HEK293 (cell line): ENCODE results near the gene FAM98C.

ENCODE experiments used
- GLIS2 ChIP-seq: fragments of 450-650 bp; formaldehyde crosslinking; IDR thresholded peaks from 2 replicates; pipeline ENCODE4 v1.5.1; 2016; ENCODE audit warnings: missing biosample characterization, missing genetic modification characterization
- HOXC10 ChIP-seq: sonication (generic); formaldehyde crosslinking; IDR thresholded peaks from 2 replicates; pipeline ENCODE4 v1.8.1; 2023; ENCODE audit warnings: mild to moderate bottlenecking, missing genetic modification reagents
- PRDM1 ChIP-seq: fragments of 450-650 bp; formaldehyde crosslinking; IDR thresholded peaks from 2 replicates; pipeline ENCODE4; 2016; ENCODE audit warnings: missing biosample characterization, missing genetic modification characterization
- PRDM10 ChIP-seq: fragments of 450-650 bp; formaldehyde crosslinking; IDR thresholded peaks from 2 replicates; pipeline ENCODE4 v1.5.1; 2016; ENCODE audit warnings: missing biosample characterization, missing genetic modification characterization
- SP7 ChIP-seq: fragments of 450-650 bp; formaldehyde crosslinking; IDR thresholded peaks from 2 replicates; pipeline ENCODE4 v1.5.1; 2016; ENCODE audit warnings: missing biosample characterization, missing genetic modification characterization
- ZBTB48 ChIP-seq: fragments of 450-650 bp; formaldehyde crosslinking; IDR thresholded peaks from 2 replicates; pipeline ENCODE4 v1.5.1; 2016; ENCODE audit warnings: missing biosample characterization, missing genetic modification characterization
- ZBTB7A ChIP-seq: fragments of 450-650 bp; formaldehyde crosslinking; IDR thresholded peaks from 2 replicates; pipeline ENCODE4 v1.5.1; 2016; ENCODE audit warnings: low read depth, missing biosample characterization, missing genetic modification characterization
- ZBTB8A ChIP-seq: fragments of 450-650 bp; formaldehyde crosslinking; IDR thresholded peaks from 2 replicates; pipeline ENCODE4 v1.5.1; 2016; ENCODE audit warnings: missing biosample characterization, missing genetic modification characterization
- ZEB2 ChIP-seq: fragments of 450-650 bp; formaldehyde crosslinking; IDR thresholded peaks from 2 replicates; pipeline ENCODE4 v1.5.1; 2016; ENCODE audit warnings: missing biosample characterization, missing genetic modification characterization
- ZFP37 ChIP-seq: fragments of 450-650 bp; formaldehyde crosslinking; IDR thresholded peaks from 2 replicates; pipeline ENCODE4 v1.5.1; 2016; ENCODE audit warnings: missing biosample characterization, missing genetic modification characterization
- ZIC2 ChIP-seq: fragments of 450-650 bp; formaldehyde crosslinking; IDR thresholded peaks from 2 replicates; pipeline ENCODE4 v1.5.1; 2016; ENCODE audit warnings: missing biosample characterization, missing genetic modification characterization
- ZNF133 ChIP-seq: fragments of 450-650 bp; formaldehyde crosslinking; IDR thresholded peaks from 2 replicates; pipeline ENCODE4 v1.5.1; 2016; ENCODE audit warnings: missing biosample characterization, missing genetic modification characterization
- ZNF138 ChIP-seq: fragments of 450-650 bp; formaldehyde crosslinking; IDR thresholded peaks from 2 replicates; pipeline ENCODE4 v1.5.1; 2016; ENCODE audit warnings: missing biosample characterization, missing genetic modification characterization, borderline replicate concordance
- ZNF157 ChIP-seq: fragments of 450-650 bp; formaldehyde crosslinking; IDR thresholded peaks from 2 replicates; pipeline ENCODE4 v1.5.1; 2016; ENCODE audit warnings: missing biosample characterization, missing genetic modification characterization
- ZNF211 ChIP-seq: fragments of 450-650 bp; formaldehyde crosslinking; IDR thresholded peaks from 2 replicates; pipeline ENCODE4 v1.5.1; 2016; ENCODE audit warnings: low read depth, missing biosample characterization, missing genetic modification characterization
- ZNF223 ChIP-seq: fragments of 450-650 bp; formaldehyde crosslinking; IDR thresholded peaks from 2 replicates; pipeline ENCODE4 v1.5.1; 2016; ENCODE audit warnings: missing biosample characterization, missing genetic modification characterization
- ZNF274 ChIP-seq, 2 experiments: fragments of 200-500 bp in 1 of 2; fragments of 450-650 bp in 1 of 2; sonication (Bioruptor generic) in 1 of 2; formaldehyde crosslinking in 1 of 2; IDR thresholded peaks; 2 replicates each; pipeline versions ENCODE4 v1.5.1 to v1.6.1; 2014 to 2016; ENCODE audit warnings: borderline replicate concordance in 1 of 2, inconsistent platforms in 1 of 2, low read length in 1 of 2, missing biosample characterization in 1 of 2, missing genetic modification characterization in 1 of 2
- ZNF341 ChIP-seq: fragments of 450-650 bp; formaldehyde crosslinking; IDR thresholded peaks from 2 replicates; pipeline ENCODE4; 2016; ENCODE audit warnings: low read depth, missing biosample characterization, missing genetic modification characterization
- ZNF366 ChIP-seq: fragments of 450-650 bp; formaldehyde crosslinking; conservative IDR thresholded peaks from 2 replicates; pipeline ENCODE4 v1.5.1; 2016; ENCODE audit warnings: missing biosample characterization, missing genetic modification characterization
- ZNF391 ChIP-seq: fragments of 450-650 bp; formaldehyde crosslinking; IDR thresholded peaks from 2 replicates; pipeline ENCODE4 v1.5.1; 2016; ENCODE audit warnings: low read depth, missing biosample characterization, missing genetic modification characterization, borderline replicate concordance
- ZNF416 ChIP-seq: fragments of 450-650 bp; formaldehyde crosslinking; IDR thresholded peaks from 2 replicates; pipeline ENCODE4 v1.5.1; 2016; ENCODE audit warnings: missing biosample characterization, missing genetic modification characterization
- ZNF510 ChIP-seq: fragments of 450-650 bp; formaldehyde crosslinking; IDR thresholded peaks from 2 replicates; pipeline ENCODE4 v1.5.1; 2018; ENCODE audit warnings: mild to moderate bottlenecking, missing genetic modification characterization, missing biosample characterization; ENCODE audit not compliant: insufficient replicate concordance
- ZNF670 ChIP-seq: fragments of 450-650 bp; formaldehyde crosslinking; IDR thresholded peaks from 2 replicates; pipeline ENCODE4 v1.5.1; 2016; ENCODE audit warnings: missing biosample characterization, missing genetic modification characterization, low read depth
- ZNF785 ChIP-seq: fragments of 450-650 bp; formaldehyde crosslinking; IDR thresholded peaks from 2 replicates; pipeline ENCODE4 v1.5.1; 2016; ENCODE audit warnings: missing biosample characterization, missing genetic modification characterization
- ZSCAN16 ChIP-seq: fragments of 450-650 bp; formaldehyde crosslinking; IDR thresholded peaks from 2 replicates; pipeline ENCODE4 v1.5.1; 2016; ENCODE audit warnings: missing biosample characterization, missing genetic modification characterization
- TF ChIP-seq, protein P1 (sequence below): fragments of 450-650 bp; formaldehyde crosslinking; IDR thresholded peaks from 2 replicates; pipeline ENCODE4 v1.5.1; 2016; ENCODE audit warnings: missing biosample characterization, missing genetic modification characterization
- TF ChIP-seq, protein P2 (sequence below): fragments of 450-650 bp; formaldehyde crosslinking; conservative IDR thresholded peaks from 2 replicates; pipeline ENCODE4 v1.5.1; 2016; ENCODE audit warnings: low read depth, missing biosample characterization, missing genetic modification characterization

Gene FAM98C

DNA sequence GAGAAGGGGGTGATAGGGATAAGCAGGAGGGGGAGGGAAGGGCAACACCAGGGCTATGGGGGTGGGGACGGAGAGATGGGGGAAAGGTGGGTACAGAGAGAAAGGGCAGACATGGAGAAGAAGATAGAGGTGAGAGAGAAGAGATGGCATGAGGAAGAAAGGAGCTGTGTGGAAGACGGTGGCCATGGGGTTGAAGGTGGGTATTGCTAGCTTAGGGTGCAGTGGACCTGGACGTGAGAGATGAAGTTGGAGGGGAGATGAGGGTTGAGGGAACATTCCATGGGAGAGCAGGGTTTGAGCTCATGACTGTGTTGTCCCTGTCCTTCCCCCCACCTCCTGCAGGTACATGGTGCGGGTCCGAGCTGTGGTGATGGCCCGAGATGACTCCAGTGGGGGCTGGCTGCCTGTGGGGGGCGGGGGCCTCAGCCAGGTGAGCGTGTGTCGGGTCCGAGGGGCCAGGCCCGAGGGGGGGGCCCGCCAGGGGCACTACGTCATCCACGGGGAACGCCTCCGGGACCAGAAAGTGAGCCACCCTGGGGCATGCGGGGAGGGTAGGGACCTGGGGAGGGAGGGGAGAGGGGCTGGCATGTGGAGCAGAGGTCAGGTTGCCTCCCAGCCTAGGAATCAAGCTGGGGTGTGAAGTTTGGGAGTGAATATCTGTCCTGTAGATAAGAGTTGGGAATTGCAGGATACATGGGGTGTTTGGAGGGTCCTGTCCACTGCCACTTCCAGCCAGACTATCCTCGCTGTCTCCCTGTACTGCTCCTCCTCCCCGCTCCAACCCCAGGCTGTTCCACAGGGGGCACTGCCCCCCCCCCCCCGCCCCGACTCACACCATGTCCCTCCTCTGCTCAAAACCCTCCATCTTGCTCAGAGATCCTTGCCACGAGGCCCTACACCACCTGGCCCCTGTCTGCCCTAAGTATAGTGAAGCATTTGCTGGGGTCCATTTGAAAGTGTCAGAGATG, 12.7 kb upstream of the FAM98C start (continued):
- TF ChIP-seq, protein P1, sequence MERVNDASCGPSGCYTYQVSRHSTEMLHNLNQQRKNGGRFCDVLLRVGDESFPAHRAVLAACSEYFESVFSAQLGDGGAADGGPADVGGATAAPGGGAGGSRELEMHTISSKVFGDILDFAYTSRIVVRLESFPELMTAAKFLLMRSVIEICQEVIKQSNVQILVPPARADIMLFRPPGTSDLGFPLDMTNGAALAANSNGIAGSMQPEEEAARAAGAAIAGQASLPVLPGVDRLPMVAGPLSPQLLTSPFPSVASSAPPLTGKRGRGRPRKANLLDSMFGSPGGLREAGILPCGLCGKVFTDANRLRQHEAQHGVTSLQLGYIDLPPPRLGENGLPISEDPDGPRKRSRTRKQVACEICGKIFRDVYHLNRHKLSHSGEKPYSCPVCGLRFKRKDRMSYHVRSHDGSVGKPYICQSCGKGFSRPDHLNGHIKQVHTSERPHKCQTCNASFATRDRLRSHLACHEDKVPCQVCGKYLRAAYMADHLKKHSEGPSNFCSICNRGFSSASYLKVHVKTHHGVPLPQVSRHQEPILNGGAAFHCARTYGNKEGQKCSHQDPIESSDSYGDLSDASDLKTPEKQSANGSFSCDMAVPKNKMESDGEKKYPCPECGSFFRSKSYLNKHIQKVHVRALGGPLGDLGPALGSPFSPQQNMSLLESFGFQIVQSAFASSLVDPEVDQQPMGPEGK (tag by site-specific recombination), result peak; percentile 46; the same call in 1 of the 2 replicates
- no peak for TF ChIP-seq ZNF274 (IDR thresholded peaks at IDR 0.05; ENCODE audit: low read length)
- peak; percentile 54; the same call in 1 of the 2 replicates for TF ChIP-seq ZNF274 (tag by site-specific recombination; IDR thresholded peaks at IDR 0.05; ENCODE audit: borderline replicate concordance)
- TF ChIP-seq GLIS2 (tag by site-specific recombination), result peak; percentile 36; the same call in 1 of the 2 replicates
- TF ChIP-seq PRDM10, result peak; percentile 66; the same call in 1 of the 2 replicates
- TF ChIP-seq ZBTB48, result peak; percentile 37; the same call in 1 of the 2 replicates
- no peak for TF ChIP-seq ZSCAN16 (tag by site-specific recombination)
- TF ChIP-seq ZBTB8A (tag by site-specific recombination), result no peak
- TF ChIP-seq ZNF510 (tag by site-specific recombination), result no peak
- no peak for TF ChIP-seq ZNF211 (tag by site-specific recombination)
- no peak for TF ChIP-seq ZNF391 (tag by site-specific recombination)
- TF ChIP-seq ZEB2 (tag by site-specific recombination), result no peak
- TF ChIP-seq ZNF157 (tag by site-specific recombination), result peak; percentile 30; the same call in 1 of the 2 replicates
- no peak for TF ChIP-seq ZNF670
- 0 out of 2 replicates have a peak, but pooled peaks have one; percentile 21 for TF ChIP-seq ZNF416 (tag by site-specific recombination)
- TF ChIP-seq ZNF138, result no peak
- TF ChIP-seq HOXC10 (CRISPR knock-in tag), result no peak
- TF ChIP-seq ZNF223, result 0 out of 2 replicates have a peak, but pooled peaks have one; percentile 6
- TF ChIP-seq ZNF366 (tag by site-specific recombination), result peak; percentile 76
- peak; percentile 43 for TF ChIP-seq PRDM1
- no peak for TF ChIP-seq ZFP37 (tag by site-specific recombination)
- peak; percentile 49; the same call in 1 of the 2 replicates for TF ChIP-seq ZBTB7A
- 0 out of 2 replicates have a peak, but pooled peaks have one; percentile 48 for TF ChIP-seq ZNF785 (tag by site-specific recombination)
- TF ChIP-seq, protein P2, sequence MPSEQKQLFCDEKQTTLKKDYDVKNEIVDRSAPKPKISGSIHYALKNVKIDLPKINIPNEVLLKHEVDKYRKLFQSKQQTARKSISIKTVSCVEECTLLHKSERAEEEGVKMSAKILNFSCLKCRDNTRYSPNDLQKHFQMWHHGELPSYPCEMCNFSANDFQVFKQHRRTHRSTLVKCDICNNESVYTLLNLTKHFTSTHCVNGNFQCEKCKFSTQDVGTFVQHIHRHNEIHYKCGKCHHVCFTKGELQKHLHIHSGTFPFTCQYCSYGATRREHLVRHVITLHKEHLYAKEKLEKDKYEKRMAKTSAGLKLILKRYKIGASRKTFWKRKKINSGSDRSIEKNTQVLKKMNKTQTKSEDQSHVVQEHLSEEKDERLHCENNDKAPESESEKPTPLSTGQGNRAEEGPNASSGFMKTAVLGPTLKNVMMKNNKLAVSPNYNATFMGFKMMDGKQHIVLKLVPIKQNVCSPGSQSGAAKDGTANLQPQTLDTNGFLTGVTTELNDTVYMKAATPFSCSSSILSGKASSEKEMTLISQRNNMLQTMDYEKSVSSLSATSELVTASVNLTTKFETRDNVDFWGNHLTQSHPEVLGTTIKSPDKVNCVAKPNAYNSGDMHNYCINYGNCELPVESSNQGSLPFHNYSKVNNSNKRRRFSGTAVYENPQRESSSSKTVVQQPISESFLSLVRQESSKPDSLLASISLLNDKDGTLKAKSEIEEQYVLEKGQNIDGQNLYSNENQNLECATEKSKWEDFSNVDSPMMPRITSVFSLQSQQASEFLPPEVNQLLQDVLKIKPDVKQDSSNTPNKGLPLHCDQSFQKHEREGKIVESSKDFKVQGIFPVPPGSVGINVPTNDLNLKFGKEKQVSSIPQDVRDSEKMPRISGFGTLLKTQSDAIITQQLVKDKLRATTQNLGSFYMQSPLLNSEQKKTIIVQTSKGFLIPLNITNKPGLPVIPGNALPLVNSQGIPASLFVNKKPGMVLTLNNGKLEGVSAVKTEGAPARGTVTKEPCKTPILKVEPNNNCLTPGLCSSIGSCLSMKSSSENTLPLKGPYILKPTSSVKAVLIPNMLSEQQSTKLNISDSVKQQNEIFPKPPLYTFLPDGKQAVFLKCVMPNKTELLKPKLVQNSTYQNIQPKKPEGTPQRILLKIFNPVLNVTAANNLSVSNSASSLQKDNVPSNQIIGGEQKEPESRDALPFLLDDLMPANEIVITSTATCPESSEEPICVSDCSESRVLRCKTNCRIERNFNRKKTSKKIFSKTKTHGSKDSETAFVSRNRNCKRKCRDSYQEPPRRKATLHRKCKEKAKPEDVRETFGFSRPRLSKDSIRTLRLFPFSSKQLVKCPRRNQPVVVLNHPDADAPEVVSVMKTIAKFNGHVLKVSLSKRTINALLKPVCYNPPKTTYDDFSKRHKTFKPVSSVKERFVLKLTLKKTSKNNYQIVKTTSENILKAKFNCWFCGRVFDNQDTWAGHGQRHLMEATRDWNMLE (tag by site-specific recombination), result no peak
- no peak for TF ChIP-seq ZIC2 (tag by site-specific recombination)
- no peak for TF ChIP-seq ZNF133
- no peak for TF ChIP-seq SP7 (tag by site-specific recombination)
- peak; percentile 97 for TF ChIP-seq ZNF341 (tag by site-specific recombination)
